Iris pigment epithelial cell (primary cell): ENCODE measurements around the gene SNED1.
"Not testable (repeated sequence)": the region's sequence is repeated elsewhere in the genome, so short reads cannot be mapped to it uniquely, and the experiment has no call there.

ENCODE experiments used
- DNase-seq: peaks from one replicate; pipeline ENCODE4 v3.0.0-alpha.2; 2011; ENCODE audit warnings: low read depth

SNED1 gene

DNA sequence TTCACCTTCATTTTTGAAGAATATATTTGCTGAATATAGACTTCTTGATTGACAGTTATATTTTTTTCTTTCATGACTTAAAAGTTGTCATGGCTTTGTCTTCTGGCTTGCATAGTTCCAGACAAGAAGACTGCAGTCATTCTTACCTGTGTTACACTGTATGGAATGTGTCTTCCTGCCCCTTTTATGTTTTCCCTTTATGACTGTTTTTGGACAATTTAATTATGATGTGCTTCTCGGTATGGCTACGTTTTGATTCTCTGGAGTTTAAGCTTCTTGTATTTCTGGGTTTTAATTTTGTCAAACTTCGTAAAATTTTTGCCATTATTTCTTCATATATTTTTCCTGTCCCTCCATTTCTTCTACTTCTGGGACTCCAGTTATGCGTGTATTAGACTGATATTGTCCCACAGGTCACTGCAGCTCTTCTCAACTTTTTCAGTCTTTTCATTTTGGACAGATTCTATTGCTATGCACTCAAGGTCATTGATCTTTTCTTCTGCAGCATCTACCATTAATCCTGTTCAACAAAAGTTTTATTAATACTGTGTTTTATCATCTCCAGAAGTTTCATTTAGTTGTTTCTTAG, 86.5 kb downstream of the SNED1 start:
- no peak for DNase-seq

DNA sequence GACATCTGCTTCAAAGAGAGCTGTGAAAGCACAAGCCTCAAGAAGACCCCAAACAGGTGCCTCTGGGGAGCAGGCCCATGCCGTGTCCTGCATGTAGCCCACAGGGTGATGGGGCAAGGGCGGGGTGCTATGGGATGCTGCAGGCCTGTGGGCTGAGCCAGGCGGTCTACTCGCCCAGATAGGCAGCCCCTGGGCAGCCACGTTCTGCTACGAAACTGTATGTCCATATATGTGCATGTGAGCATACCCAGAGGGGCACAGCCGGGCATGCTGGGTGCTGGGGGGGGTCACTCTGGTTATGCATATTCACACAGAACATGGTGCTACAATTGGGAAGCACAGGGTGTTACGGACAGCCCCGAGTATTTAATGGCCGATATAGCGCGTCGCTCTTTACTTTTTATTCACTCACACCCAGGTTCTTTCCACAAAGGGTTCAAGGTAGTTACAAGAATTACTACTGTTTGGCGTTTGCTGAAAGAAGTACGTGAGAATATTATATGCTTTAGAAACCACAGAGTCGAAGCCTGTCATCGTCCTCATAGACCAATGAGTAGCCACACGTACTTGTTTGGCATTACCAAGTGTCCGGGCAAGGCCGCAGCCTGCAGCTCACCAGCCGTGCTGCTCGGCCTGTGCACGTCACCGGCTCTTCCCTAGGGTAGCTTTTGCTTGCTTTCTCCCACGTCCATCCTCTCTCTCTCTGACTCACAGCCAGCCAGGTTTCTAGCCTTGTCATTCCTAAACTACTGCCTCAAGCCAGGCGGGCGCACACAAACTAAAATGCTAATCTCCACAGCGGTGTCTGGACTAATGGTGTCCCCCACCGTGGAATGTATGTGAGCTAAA, 89.2 kb downstream of the SNED1 start:
- DNase-seq, result peak; percentile 20

- no peak for DNase-seq
Measured at GRCh38 chr2:241088376-241088775, 90.0 kb downstream of the SNED1 start.

- DNase-seq, result no peak
Measured at GRCh38 chr2:241088791-241089732, 90.6 kb downstream of the SNED1 start.

- no peak for DNase-seq
Measured at GRCh38 chr2:241091201-241091600, 92.8 kb downstream of the SNED1 start.

- DNase-seq, result no peak
Measured at GRCh38 chr2:241091734-241092445, 93.5 kb downstream of the SNED1 start.

- DNase-seq, result no peak
Measured at GRCh38 chr2:241092677-241093076, 94.3 kb downstream of the SNED1 start.

DNA sequence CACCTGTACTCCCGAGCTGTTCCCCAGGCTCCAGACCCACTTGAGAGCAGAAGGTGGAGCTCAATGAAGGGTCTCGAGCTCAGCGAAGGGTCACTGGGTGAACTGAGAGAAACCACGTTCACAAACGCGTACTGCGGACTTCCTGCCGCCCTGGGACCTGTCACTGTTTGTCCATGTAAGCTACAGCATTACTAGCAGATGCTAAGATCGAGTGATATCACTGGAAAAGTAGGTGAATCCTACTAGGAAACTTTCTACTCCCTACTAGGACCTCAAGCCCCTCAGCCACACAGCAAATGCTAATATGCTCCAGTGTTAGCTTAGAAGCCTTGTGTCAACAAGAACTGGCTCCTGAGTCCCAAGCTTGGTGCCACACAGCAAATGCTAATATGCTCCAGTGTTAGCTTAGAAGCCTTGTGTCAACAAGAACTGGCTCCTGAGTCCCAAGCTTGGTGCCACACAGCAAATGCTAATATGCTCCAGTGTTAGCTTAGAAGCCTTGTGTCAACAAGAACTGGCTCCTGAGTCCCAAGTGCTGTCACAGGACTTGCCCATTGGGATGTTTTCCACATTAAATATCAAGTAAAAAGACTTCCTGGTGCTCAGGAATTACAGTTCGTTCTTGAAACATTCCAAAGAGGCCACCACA, 94.8 kb downstream of the SNED1 start:
- not testable (repeated sequence) for DNase-seq

DNA sequence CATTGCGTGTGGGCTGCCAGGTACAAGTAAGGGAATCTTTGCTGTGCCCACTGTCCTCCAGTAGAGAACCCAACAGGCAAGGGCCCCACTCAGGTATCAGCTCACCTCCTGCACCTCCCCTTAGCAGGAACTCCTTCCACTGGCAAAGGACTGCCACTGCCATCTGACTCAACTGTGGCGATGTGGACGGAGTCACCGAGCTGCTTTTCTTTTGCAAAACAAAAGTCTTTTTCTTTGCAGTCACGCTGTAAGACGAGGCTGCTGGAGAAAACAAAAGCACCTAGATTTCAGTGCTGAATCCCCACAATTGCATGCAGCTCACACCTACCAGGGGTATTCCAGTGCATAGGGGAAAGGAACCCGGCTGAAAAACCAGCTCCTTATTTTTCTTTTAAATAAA, 95.8 kb downstream of the SNED1 start:
- DNase-seq, result no peak

GRCh38 chr2:241094924-241095420, 96.6 kb downstream of the SNED1 start:
- no peak for DNase-seq

GRCh38 chr2:241095594-241096290, 97.3 kb downstream of the SNED1 start:
- DNase-seq, result no peak

DNA sequence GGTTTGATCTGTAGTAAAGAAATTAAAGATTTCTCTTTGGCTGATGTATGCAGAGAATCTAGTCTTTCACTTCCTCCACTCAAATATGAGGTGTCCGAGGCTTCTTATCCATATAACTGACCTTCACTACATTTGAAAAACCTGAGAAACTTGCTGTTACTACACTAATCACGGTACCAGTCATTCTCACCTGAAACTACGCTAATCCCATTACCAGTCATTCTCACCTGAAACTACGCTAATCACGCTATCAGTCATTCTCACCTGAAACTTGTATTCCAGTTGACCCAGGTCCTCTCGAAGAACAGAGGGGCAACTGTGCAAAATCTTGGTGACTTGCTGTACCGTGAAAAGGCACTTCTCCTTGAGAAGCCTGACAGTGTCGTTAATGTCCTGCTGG, 98.6 kb downstream of the SNED1 start:
- DNase-seq, result no peak

- no peak for DNase-seq
Measured at GRCh38 chr2:241099246-241099645, 100.8 kb downstream of the SNED1 start.

DNA sequence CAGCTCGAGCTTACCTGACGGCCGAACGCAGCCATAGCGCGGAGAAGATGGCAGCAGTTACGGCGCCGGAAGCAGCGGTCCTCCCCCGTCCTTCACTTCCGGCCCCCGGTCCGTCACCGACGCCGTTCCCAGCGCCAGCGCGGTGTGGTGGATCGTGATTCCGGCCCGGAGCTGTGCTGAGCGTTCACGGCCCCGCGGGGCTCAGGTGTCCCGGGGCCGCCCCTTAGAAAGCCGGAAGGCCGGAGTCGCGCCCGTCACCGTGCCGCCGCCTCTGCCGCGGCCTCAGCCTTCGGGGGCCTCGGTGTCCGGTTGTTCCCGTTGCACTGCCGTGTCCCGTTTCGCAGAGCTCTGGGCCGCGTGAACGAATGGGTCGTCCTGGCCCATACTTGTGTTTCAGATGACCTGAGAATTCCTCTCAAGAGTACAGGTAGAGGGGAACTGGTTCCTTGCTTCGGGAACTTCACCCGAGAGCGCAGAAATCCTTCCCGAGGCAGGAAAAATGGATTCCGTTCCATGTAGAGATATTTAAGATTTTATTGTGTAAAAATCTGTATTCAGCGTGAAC, 103.9 kb downstream of the SNED1 start, which contains the start of gene MTERF4:
Gene MTERF4 (minus strand): TSS at position 49 of the 565 bp plus-strand sequence. CDS start 14 bp downstream, at position 35.
- DNase-seq, result peak; percentile 80

GRCh38 chr2:241103176-241103595, 104.8 kb downstream of the SNED1 start:
- no peak for DNase-seq

DNA sequence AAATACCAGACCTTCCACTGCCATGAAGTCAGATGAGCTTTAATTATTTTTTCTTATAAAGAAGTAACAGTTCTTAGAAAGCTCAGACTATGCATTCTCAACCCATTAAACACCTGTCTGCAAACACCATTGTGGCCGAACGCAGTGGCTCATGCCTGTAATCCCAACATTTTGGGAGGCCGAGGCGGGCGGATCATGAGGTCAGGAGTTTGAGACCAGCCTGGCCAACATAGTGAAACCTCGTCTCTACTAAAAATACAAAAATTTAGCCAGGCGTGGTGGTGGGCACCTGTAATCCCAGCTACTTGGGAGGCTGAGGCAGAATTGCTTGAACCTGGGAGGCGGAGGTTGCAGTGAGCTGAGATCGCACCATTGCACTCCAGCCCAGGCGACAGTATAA, 106.2 kb downstream of the SNED1 start:
- not testable (repeated sequence) for DNase-seq

GRCh38 chr2:241105641-241106040, 107.2 kb downstream of the SNED1 start:
- no peak for DNase-seq

DNA sequence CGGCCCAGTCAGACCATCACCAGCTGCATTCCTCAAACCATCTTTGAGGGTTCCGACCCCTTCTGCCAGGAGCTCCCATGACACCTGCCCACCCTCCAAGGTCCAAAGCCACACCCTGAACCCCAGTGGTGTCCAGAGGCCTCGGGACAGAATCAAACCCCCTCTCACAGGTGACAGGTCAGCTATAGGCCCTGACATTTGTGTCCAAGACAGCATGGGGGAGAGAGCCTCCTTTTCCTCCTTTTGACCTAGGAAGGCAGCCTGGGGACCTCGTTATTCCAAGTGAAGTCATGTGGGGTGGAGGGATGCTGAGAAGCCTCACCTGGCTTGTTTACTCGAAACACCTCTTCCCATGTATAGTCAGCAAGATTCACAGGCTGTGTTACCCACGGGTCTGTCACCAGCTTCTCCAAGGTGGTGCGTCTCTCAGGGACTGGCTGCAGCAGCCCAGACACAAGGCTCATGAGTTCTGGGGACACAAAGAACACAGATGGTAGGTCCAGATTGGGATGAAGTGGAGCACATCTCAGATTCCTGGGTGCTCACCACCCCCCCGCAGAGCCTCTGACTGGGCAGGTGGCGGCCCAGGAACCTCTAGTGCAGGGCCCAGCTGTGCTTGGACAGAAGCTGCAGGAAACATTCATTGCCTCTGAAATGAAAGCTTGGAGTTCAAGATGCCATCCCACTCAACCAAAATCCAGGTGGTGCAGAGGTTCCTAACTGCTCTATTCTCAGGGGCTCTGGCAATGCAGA, 108.8 kb downstream of the SNED1 start:
- no peak for DNase-seq
